Heart right ventricle (tissue), 16 donors: ENCODE measurements around the gene COX10. TPM values are rescaled to one million over a fixed set of nuclear protein-coding genes. Genes with fewer than 3 reads are reported as not detected.

ENCODE experiments used
- ATAC-seq, 8 donors: fragments of 200-7000 bp; cut with Tn5 transposase; one replicate each; pipeline ENCODE4 v1.9.1; 2020; ENCODE audit warnings: mild to moderate bottlenecking in 8 of 8, moderate library complexity in 8 of 8, moderate number of reproducible peaks in 1 of 8
- DNase-seq, 2 donors: peaks; one replicate each; pipeline ENCODE4 v3.0.0-alpha.2; 2020
- H3K27ac ChIP-seq, 10 donors: fragments of 200-600 bp; sonication (generic) in 2 of 10; one replicate each; pipeline versions ENCODE4 v1.5.0 to v1.8.0; 2020 to 2022; ENCODE audit warnings: mild to moderate bottlenecking in 3 of 10
- H3K27me3 ChIP-seq, 7 donors: fragments of 200-600 bp; one replicate each; pipeline ENCODE4 v1.8.0; 2021 to 2022; ENCODE audit warnings: mild to moderate bottlenecking in 2 of 7
- H3K36me3 ChIP-seq, 9 donors: fragments of 200-600 bp; sonication (generic) in 1 of 9; one replicate each; pipeline versions ENCODE4 v1.5.0 to v1.8.0; 2020 to 2022; ENCODE audit warnings: mild to moderate bottlenecking in 2 of 9
- H3K4me1 ChIP-seq, 9 donors: fragments of 200-600 bp; sonication (generic) in 1 of 9; one replicate each; pipeline versions ENCODE4 v1.5.0 to v1.8.0; 2020 to 2022; ENCODE audit warnings: mild to moderate bottlenecking in 4 of 9
- H3K4me3 ChIP-seq, 10 donors: fragments of 200-600 bp; sonication (generic) in 2 of 10; one replicate each; pipeline versions ENCODE4 v1.5.0 to v1.8.0; 2020 to 2022; ENCODE audit warnings: mild to moderate bottlenecking in 7 of 10, moderate library complexity in 2 of 10
- H3K9me3 ChIP-seq, 11 donors: fragments of 200-600 bp in 10 of 11; sonication (generic) in 2 of 11; one replicate each; pipeline versions ENCODE4 v1.5.0 to v1.8.0; 2013 to 2022; ENCODE audit warnings: mild to moderate bottlenecking in 2 of 11, control low read depth in 1 of 11, moderate library complexity in 1 of 11
- WGBS, 2 donors: extraction: QIAGEN DNeasy Blood & Tissue Kit; methylation state at CpG; one replicate each; pipeline ENCODE4 v1.1.7; 2013; ENCODE audit warnings: inconsistent platforms in 1 of 2; 5-methylcytosine and 5-hydroxymethylcytosine counted together
- intact Hi-C, 10 donors: fragments of 100-400 bp; cut with DNase I; formaldehyde crosslinking; loops; one replicate each; pipeline versions ENCODE4 v1.11.1 to v1.14.2; 2022
- polyA plus RNA-seq, 2 donors: library from polyadenylated mRNA; stranded (reverse); fragments of 200-250 nt; gene quantifications; one replicate each; pipeline ENCODE4 v1.2.3, GENCODE V29; 2013
- total RNA-seq, 10 donors: library from RNA; stranded (reverse); fragmentation: NEBNext Ultra II Directional in 3 of 10; extraction: Animal tissue kit (Norgen Biotek cat#: 25700) in 3 of 10; gene quantifications; one replicate each; pipeline versions ENCODE4 v1.2.1 to v1.2.4, GENCODE V29; 2021 to 2023
- TF ChIP-seq, protein P1 (sequence below), 9 donors: fragments of 200-600 bp; sonication (generic) in 2 of 9; IDR thresholded peaks; one replicate each; pipeline versions ENCODE4 v1.5.0 to v1.8.0; 2021 to 2022; ENCODE audit warnings: antibody characterized with exemption in 9 of 9, mild to moderate bottlenecking in 5 of 9, moderate library complexity in 1 of 9
- donor health status: Arrhythmogenic right ventricular cardiomyopathy.
- donor health status: ischemic (EF 13 %, LVEDD 7.1; RV severe dilation, severe dysfunction).
- donor health status: healthy with polysubstance abuse.
- donor health status: DM: no; HTN: yes; CAD: no.
- donor health status: DM: no; HTN: no; CAD: no.
- donor health status: ischemic (EF 25% LVEDD 6.9; RV normal size, moderate dysfunction).
- donor health status: ischemic (EF 25% LVEDD 5.7; RV mildly dilated, moderate dysfunction).
- donor health status: healthy.
- donor health status: DM: yes; HTN: yes; CAD: no.
- donor health status: Ischemic cardiomyopathy.
- donor health status: ischemic (EF 35%, LVEDD 5.7; RV mildly dilated, moderate dysfunction).
- donor health status: nonischemic (EF 11% LVEDD 7.7; RV severe dilation, severe dysfunction).
- donor health status: DM: yes; HTN: yes; CAD: no.
- donor health status: PGD.
- donor health status: ischemic (EF 29% LVEDD 5.4; RV normal size, mild dysfunction).
- donor health status: nonischemic (EF 23%, LVEDD 6.1; RV moderate dilation, normal function).

Gene COX10
- total and polyA plus RNA-seq, 12 donors: 18.7 to 73.1 (median 54.0) TPM

DNA sequence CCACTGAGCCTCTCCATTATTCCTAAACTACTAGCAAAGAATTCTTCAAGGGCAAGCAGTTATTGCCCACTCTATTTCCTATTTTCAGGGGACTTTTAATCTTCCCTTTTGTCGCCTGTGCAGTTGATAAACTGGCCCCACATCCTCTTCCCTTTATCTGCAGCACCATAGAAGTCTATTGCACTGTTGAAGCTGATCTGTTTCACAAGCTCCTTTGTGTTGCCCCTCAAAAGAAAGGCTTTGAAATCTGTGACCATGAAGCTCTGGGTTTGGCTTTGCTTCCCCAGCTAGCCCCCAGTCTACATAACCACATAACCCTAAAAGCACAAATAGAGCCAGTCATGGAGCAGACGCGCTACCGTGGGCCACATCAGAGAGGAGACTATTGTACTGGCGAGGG, 130.3 kb downstream of the COX10 start:
- no peak overlapping the region for H3K4me3 ChIP-seq
- intact Hi-C loops: no loop called here
- H3K36me3 ChIP-seq: peaks cover 0 to 7% (median 0%) of the 10 kb centered on the region in 9 donors
- peak overlapping the region in 1 of 10 donors; percentile 47 for H3K27ac ChIP-seq
- no peak for ATAC-seq
- H3K27me3 ChIP-seq: no peaks in the 10 kb centered on the region
- DNase-seq: no peak
- WGBS, 2 donors: 95 to 98% methylated on average over 5 of the region's 5 CpGs
- H3K9me3 ChIP-seq: no peaks in the 10 kb centered on the region
- TF ChIP-seq, protein P1, sequence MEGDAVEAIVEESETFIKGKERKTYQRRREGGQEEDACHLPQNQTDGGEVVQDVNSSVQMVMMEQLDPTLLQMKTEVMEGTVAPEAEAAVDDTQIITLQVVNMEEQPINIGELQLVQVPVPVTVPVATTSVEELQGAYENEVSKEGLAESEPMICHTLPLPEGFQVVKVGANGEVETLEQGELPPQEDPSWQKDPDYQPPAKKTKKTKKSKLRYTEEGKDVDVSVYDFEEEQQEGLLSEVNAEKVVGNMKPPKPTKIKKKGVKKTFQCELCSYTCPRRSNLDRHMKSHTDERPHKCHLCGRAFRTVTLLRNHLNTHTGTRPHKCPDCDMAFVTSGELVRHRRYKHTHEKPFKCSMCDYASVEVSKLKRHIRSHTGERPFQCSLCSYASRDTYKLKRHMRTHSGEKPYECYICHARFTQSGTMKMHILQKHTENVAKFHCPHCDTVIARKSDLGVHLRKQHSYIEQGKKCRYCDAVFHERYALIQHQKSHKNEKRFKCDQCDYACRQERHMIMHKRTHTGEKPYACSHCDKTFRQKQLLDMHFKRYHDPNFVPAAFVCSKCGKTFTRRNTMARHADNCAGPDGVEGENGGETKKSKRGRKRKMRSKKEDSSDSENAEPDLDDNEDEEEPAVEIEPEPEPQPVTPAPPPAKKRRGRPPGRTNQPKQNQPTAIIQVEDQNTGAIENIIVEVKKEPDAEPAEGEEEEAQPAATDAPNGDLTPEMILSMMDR (IDR thresholded peaks at IDR 0.05): no peak
- peaks cover 6 to 97% (median 31%) of the 10 kb centered on the region in 9 donors for H3K4me1 ChIP-seq

DNA sequence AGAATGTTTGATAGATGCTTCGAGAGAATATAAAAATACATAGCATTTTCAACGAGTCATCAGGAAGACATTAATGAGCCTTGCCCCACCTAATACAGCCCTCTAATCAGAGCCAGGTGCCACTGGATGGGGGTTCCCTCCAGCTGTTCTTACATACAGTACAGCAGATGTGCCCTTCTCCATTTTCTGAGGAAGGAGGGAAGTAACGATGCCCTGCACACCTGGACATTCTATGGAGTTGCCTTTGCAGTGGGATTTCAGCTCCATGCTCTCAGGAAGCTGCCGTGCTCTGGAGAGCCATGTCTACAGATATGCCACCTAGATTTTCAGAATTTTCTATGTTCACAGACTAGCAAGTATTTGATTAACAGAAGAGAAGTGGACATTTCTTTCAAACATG, 131.1 kb downstream of the COX10 start:
- 94 to 96% methylated on average over 4 of the region's 4 CpGs for WGBS, 2 donors
- TF ChIP-seq, protein P1 (IDR thresholded peaks at IDR 0.05): no peak
- ATAC-seq: no peak
- Histone ChIP-seq H3K4me1 (peaks cover 6 to 100% (median 31%) of the 10 kb centered on the region in 9 donors), H3K27ac (peak overlapping the region in 1 of 10 donors; percentile 85), H3K27me3 (no peaks in the 10 kb centered on the region), H3K36me3 (peaks cover 0 to 6% (median 0%) of the 10 kb centered on the region in 9 donors), H3K4me3 (no peak overlapping the region), H3K9me3 (no peaks in the 10 kb centered on the region)
- intact Hi-C loops: loop anchor here in 5 of 10 donors (10.0 kb wide), 4 partner anchors 104 to 606 kb away; partner anchors contain the start of genes COX10 (in 1 of the 5) and HS3ST3B1 (in 1 of the 5)
- no peak for DNase-seq

DNA sequence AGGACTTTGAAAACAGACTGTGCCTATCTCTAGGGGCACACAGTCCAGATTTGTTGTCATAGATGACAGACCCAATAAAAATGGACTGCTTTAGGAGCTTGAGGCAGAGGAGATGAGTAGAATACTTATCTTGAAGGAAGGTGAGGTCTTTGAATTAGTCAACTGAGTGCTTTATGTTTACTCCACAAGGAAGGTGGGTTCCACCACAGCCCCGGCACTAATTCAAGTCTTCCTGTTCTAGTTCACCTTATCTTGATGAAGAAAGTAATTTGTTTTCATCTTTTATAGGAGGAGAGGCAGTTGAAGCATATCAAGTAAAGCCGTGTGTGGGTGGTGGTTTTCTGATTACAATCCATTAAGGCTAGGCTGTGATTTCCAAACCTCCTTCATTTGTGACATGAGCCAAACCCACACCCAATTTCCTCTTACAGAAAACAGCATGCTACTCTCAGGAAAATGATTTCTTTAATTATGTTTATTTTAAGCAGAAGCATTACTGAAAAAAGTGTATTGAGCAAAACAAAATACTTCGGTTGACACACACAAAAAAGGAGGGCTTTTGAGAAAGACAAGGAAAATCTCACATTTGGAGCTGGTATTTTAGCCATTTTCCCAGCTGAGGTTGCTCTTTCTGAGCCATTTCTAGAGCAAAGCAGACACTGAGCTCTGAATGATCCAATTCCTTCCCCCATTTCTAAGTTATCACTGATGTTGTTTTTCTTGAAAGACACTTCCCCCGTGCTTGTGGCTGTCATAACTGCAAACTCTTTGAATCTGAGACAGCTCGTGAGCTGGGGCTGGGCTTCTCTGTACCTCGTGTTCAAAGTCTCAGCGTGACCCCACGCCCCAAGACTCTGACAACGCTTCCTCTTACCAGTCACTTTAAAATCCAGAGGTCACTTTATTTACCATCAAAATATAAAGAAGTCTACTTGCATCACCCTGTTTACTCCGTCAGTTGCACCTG, 132.0 kb downstream of the COX10 start:
- intact Hi-C loops: loop anchor here in 5 of 10 donors (10.0 kb wide), 4 partner anchors 103 to 607 kb away; partner anchors contain the start of genes COX10 (in 1 of the 5) and HS3ST3B1 (in 1 of the 5)
- 56 to 66% methylated on average over 10 of the region's 10 CpGs for WGBS, 2 donors

DNA sequence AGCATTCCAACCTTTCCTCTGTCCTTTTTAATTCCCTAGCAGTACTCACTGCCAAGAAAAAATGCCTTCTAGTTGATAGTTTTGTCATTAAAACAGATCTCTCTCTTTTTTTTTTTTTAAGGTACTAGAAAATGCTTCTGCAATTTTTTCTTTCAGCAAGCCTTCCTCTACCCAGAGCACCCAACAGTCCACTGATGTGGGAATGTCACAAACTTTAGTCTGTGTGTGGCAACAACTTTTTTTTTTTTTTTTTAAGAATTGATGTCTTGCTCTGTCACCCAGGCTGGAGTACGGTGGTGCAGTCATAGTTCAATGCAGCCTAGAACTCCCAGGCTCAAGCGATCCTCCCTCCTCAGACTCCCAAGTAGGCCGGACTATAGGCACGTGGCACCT, 132.7 kb downstream of the COX10 start:
- 94 to 99% methylated on average over 4 of the region's 4 CpGs for WGBS, 2 donors
- TF ChIP-seq, protein P1 (IDR thresholded peaks at IDR 0.05): no peak
- Histone ChIP-seq H3K27me3 (no peaks in the 10 kb centered on the region), H3K4me1 (peaks cover 6 to 95% (median 31%) of the 10 kb centered on the region in 9 donors), H3K36me3 (peaks cover 0 to 15% (median 0%) of the 10 kb centered on the region in 9 donors), H3K27ac (peak overlapping the region in 4 of 10 donors; percentile 9 to 85 (median 33)), H3K4me3 (no peak overlapping the region), H3K9me3 (no peaks in the 10 kb centered on the region)
- DNase-seq (no peak), ATAC-seq (no peak)
- intact Hi-C loops: loop anchor here in 5 of 10 donors (10.0 kb wide), 4 partner anchors 103 to 607 kb away; partner anchors contain the start of genes COX10 (in 1 of the 5) and HS3ST3B1 (in 1 of the 5)

More for the DNA sequence above, 132.0 kb downstream of the COX10 start:
- DNase-seq: no peak
- TF ChIP-seq, protein P1 (IDR thresholded peaks at IDR 0.05): no peak
- Histone ChIP-seq H3K4me1 (peaks cover 6 to 97% (median 31%) of the 10 kb centered on the region in 9 donors), H3K4me3 (no peak overlapping the region), H3K27me3 (no peaks in the 10 kb centered on the region), H3K36me3 (peaks cover 0 to 8% (median 0%) of the 10 kb centered on the region in 9 donors), H3K27ac (peak overlapping the region in 5 of 10 donors; percentile 1 to 85 (median 32)), H3K9me3 (no peaks in the 10 kb centered on the region)
- ATAC-seq: no peak
